Mesothelial cell of epicardium (in vitro differentiated cells): Measurements from ENCODE around the gene TOP1. TPM values are rescaled to one million over a fixed set of nuclear protein-coding genes. Genes with fewer than 3 reads are reported as not detected.

ENCODE experiments used
- DNase-seq, 2 experiments: peaks; one replicate each; pipeline ENCODE4 v3.0.0; 2021; ENCODE audit warnings: low spot score in 2 of 2; ENCODE audit not compliant: unreplicated experiment in 2 of 2
- H3K27ac Mint-ChIP-seq: 2 replicates; pipeline ENCODE4 v1.8.0; 2021; ENCODE audit warnings: mixed read lengths
- H3K27me3 Mint-ChIP-seq: 2 replicates; pipeline ENCODE4 v1.8.0; 2021; ENCODE audit warnings: low read depth, mixed read lengths
- H3K36me3 Mint-ChIP-seq: 2 replicates; pipeline ENCODE4 v1.8.0; 2021; ENCODE audit warnings: mixed read lengths
- H3K4me1 Mint-ChIP-seq: 2 replicates; pipeline ENCODE4 v1.8.0; 2021; ENCODE audit warnings: mixed read lengths
- H3K4me3 Mint-ChIP-seq: 2 replicates; pipeline ENCODE4 v1.8.0; 2021; ENCODE audit warnings: mild to moderate bottlenecking, moderate library complexity, mixed read lengths
- H3K9me3 Mint-ChIP-seq: 2 replicates; pipeline ENCODE4 v1.8.0; 2021; ENCODE audit warnings: mixed read lengths
- CTCF ChIP-seq: fragments of 200-600 bp; sonication (generic); IDR thresholded peaks from one replicate; pipeline ENCODE4 v1.5.0; 2021; ENCODE audit warnings: antibody characterized with exemption; ENCODE audit not compliant: unreplicated experiment
- microRNA-seq: library from miRNA; unstranded; fragments of <30 nt; microRNA quantifications from one replicate; pipeline ENCODE4 v1.2.0, GENCODE V29; 2021; ENCODE audit warnings: inconsistent platforms, mixed read lengths
- total RNA-seq: library from RNA; stranded (reverse); gene quantifications from 3 replicates; pipeline ENCODE4 v1.2.1, GENCODE V29; 2021

Gene TOP1
- total RNA-seq, 1 donor from 2014 or later = 76.7 TPM

- no peak overlapping the region for H3K27ac Mint-ChIP-seq
- TF ChIP-seq CTCF = no peak
- H3K4me3 Mint-ChIP-seq = no peak overlapping the region
- peaks cover 39% of the 10 kb centered on the region for H3K36me3 Mint-ChIP-seq
- DNase-seq = peak in 1 of 2 experiments; percentile 34
- no peaks in the 10 kb centered on the region for H3K4me1 Mint-ChIP-seq
- H3K9me3 Mint-ChIP-seq = no peaks in the 10 kb centered on the region
- H3K27me3 Mint-ChIP-seq = no peaks in the 10 kb centered on the region
These were observed 143.9 kb downstream of the TOP1 start for GRCh38 chr20:41172296-41173140.

- TF ChIP-seq CTCF = peak; percentile 79
- no peak overlapping the region for H3K27ac Mint-ChIP-seq
- no peaks in the 10 kb centered on the region for H3K4me1 Mint-ChIP-seq
- peaks cover 42% of the 10 kb centered on the region for H3K36me3 Mint-ChIP-seq
- DNase-seq = peak; percentile 58 to 85
- H3K27me3 Mint-ChIP-seq = no peaks in the 10 kb centered on the region
- no peaks in the 10 kb centered on the region for H3K9me3 Mint-ChIP-seq
- no peak overlapping the region for H3K4me3 Mint-ChIP-seq
These were observed 144.6 kb downstream of the TOP1 start for GRCh38 chr20:41173161-41173721.

DNA sequence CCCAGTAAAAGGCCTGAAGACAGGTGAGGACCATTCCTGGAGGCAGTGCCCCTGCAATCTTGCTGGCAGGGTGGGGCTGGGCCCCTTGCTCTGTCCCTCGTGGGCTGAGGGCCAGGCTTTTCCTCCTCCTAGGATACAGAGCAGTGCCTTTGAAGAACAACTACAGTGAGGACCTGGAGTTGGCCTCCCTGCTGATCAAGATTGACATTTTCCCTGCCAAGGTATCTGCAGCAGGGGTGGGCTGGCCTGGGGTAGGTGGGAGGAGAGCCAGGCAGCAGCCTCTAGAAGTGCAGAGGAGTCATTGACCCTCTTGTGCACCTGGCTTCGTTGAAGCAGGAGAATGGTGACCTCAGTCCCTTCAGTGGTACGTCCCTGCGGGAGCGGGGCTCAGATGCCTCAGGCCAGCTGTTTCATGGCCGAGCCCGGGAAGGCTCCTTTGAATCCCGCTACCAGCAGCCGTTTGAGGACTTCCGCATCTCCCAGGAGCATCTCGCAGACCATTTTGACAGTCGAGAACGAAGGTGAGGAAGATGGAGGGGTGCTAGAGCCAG, 145.2 kb downstream of the TOP1 start:
- no peaks in the 10 kb centered on the region for H3K9me3 Mint-ChIP-seq
- H3K36me3 Mint-ChIP-seq = peaks cover 42% of the 10 kb centered on the region
- peak in 1 of 2 experiments; percentile 14 for DNase-seq
- no peak overlapping the region for H3K4me3 Mint-ChIP-seq
- H3K4me1 Mint-ChIP-seq = no peaks in the 10 kb centered on the region
- H3K27me3 Mint-ChIP-seq = no peaks in the 10 kb centered on the region
- no peak overlapping the region for H3K27ac Mint-ChIP-seq
- no peak for TF ChIP-seq CTCF

Small RNA genes within 50 kb of the gene (microRNA-seq; reads per million reads assigned to microRNA genes)
- gene MIR6871 = 2.3 reads per million

Other genes with a start within 250 kb of the TOP1 start
- 286 to 307 TPM (median 301 TPM) in 3 replicates for gene PLCG1, start 108.7 kb downstream of the TOP1 start, total RNA-seq